ENCODE data around the gene ABCA4.

ABCA4 gene

GRCh38 chr1:94125551-94126514 lies 4.9 kb upstream of the ABCA4 start:
- TF ChIP-seq REST (IDR thresholded peaks at IDR 0.05; ENCODE audit: insufficient read depth in 1 of 2, low read depth in 2 of 2, low read length in 2 of 2) (no peak), TAF1 (IDR thresholded peaks at IDR 0.05; ENCODE audit: borderline replicate concordance, insufficient read depth, low read length) (no peak), POLR2AphosphoS5 (IDR thresholded peaks at IDR 0.05; ENCODE audit: low read depth, low read length) (no peak), FOXP2 (optimal IDR thresholded peaks at IDR 0.05; ENCODE audit: borderline replicate concordance, extremely low read depth, extremely low read length, insufficient read depth) (no peak), SIN3A (IDR thresholded peaks at IDR 0.05; ENCODE audit: borderline replicate concordance, insufficient read depth, low read length) (no peak)

- TF ChIP-seq POLR2AphosphoS5 (IDR thresholded peaks at IDR 0.05; ENCODE audit: low read depth, low read length): no peak
- TF ChIP-seq TAF1 (IDR thresholded peaks at IDR 0.05; ENCODE audit: borderline replicate concordance, insufficient read depth, low read length): no peak
- TF ChIP-seq FOXP2 (optimal IDR thresholded peaks at IDR 0.05; ENCODE audit: borderline replicate concordance, extremely low read depth, extremely low read length, insufficient read depth): no peak
- no peak for TF ChIP-seq REST (IDR thresholded peaks at IDR 0.05; ENCODE audit: insufficient read depth in 1 of 2, low read depth in 2 of 2, low read length in 2 of 2)
- TF ChIP-seq SIN3A (IDR thresholded peaks at IDR 0.05; ENCODE audit: borderline replicate concordance, insufficient read depth, low read length): no peak
These were observed 3.6 kb upstream of the ABCA4 start for GRCh38 chr1:94124538-94124937.

GRCh38 chr1:94122201-94122970 lies 1.4 kb upstream of the ABCA4 start:
- no peak for TF ChIP-seq TAF1 (IDR thresholded peaks at IDR 0.05; ENCODE audit: borderline replicate concordance, insufficient read depth, low read length)
- TF ChIP-seq POLR2AphosphoS5 (IDR thresholded peaks at IDR 0.05; ENCODE audit: low read depth, low read length): no peak
- no peak for TF ChIP-seq REST (IDR thresholded peaks at IDR 0.05; ENCODE audit: insufficient read depth in 1 of 2, low read depth in 2 of 2, low read length in 2 of 2)
- TF ChIP-seq FOXP2 (optimal IDR thresholded peaks at IDR 0.05; ENCODE audit: borderline replicate concordance, extremely low read depth, extremely low read length, insufficient read depth): no peak
- TF ChIP-seq SIN3A (IDR thresholded peaks at IDR 0.05; ENCODE audit: borderline replicate concordance, insufficient read depth, low read length): no peak

GRCh38 chr1:94121411-94121821 lies 468 bp upstream of the ABCA4 start:
- no peak for TF ChIP-seq TAF1 (IDR thresholded peaks at IDR 0.05; ENCODE audit: borderline replicate concordance, insufficient read depth, low read length)
- TF ChIP-seq REST (IDR thresholded peaks at IDR 0.05; ENCODE audit: insufficient read depth in 1 of 2, low read depth in 2 of 2, low read length in 2 of 2): no peak
- no peak for TF ChIP-seq SIN3A (IDR thresholded peaks at IDR 0.05; ENCODE audit: borderline replicate concordance, insufficient read depth, low read length)
- no peak for TF ChIP-seq POLR2AphosphoS5 (IDR thresholded peaks at IDR 0.05; ENCODE audit: low read depth, low read length)
- no peak for TF ChIP-seq FOXP2 (optimal IDR thresholded peaks at IDR 0.05; ENCODE audit: borderline replicate concordance, extremely low read depth, extremely low read length, insufficient read depth)

All from PFSK-1 (cell line).